HK-2 (cell line): ENCODE data around the gene SCN3A.

ENCODE experiments used
- DNase-seq: peaks from one replicate; pipeline ENCODE4 v3.0.0-alpha.2; 2018; ENCODE audit not compliant: unreplicated experiment

The SCN3A gene

GRCh38 chr2:165191096-165191728 is 12.6 kb downstream of the SCN3A start:
- DNase-seq: no peak

GRCh38 chr2:165185633-165186032 is 18.2 kb downstream of the SCN3A start:
- DNase-seq: no peak

GRCh38 chr2:165182029-165182428 is 21.8 kb downstream of the SCN3A start:
- DNase-seq: no peak

DNA sequence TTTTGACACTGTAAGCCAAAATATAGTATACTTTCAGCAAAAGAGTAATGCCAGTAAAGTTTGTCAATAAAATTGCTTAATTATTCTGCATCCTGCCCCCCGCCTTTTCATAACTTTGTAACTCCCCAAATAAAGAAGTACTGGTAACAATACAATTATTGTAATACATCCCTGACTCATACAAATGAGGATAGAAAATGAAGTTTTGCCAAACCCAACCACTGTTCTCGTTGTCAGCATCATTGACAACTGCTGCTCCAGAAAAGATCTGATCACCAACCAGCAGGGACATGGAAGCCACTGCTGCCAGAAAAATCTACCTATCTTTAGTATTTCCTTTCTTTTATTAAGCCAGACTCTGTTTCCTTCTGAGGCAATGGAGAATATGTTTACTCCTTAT is 27.1 kb downstream of the SCN3A start:
- DNase-seq: no peak

DNA sequence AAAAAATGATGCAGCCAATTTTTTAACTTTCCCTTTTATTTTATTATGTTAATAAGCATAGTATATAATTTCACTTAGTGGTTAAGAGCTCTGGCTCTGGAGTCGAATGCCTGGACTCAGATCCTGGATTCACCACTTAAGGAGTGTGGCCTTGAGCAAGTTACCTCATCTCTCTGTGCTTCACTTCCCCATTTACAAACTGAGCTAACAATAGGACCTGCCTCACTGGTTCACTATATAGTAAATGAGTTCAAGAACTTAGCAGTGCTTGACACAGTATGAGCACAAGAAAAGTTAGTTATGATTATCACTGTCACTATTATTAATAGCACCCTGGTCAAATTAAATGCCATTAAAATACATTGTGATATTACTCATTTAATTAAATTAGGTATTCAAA is 30.6 kb downstream of the SCN3A start:
- no peak for DNase-seq

DNA sequence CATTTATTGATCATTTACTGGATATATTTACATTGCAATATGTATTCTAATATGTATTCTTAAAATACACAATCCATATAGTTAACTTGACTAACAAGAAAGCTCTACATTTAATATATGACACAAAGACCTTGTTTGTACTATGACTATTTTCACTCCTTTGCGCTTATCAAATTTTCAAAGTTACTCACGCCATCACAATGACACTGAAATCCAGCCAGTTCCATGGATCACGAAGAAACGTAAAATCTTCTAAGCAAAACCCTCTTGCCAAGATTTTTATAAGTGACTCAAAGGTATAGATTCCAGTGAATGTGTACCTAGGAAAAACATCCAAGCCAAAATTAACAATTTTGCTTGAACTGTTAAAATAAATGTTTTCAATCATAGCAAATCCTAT is 39.6 kb downstream of the SCN3A start:
- no peak for DNase-seq

DNA sequence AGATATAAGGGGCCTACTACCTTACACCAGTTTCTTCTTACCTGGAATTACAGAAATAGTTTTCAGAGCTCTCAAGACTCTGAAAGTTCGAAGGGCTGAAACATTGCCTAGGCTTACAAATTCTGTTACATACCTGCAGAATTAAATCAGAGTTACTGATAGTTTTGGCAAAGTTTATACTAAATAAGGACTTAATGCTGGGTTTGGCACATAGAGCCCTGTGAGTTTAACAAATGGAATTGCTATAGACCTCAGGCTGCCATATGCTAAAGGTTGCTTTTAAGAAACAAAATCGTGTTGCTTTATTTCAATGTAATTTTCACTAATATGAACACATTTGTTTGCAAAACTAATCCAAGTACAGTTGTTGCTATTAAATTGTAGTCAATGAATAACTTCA is 40.1 kb downstream of the SCN3A start:
- no peak for DNase-seq

DNA sequence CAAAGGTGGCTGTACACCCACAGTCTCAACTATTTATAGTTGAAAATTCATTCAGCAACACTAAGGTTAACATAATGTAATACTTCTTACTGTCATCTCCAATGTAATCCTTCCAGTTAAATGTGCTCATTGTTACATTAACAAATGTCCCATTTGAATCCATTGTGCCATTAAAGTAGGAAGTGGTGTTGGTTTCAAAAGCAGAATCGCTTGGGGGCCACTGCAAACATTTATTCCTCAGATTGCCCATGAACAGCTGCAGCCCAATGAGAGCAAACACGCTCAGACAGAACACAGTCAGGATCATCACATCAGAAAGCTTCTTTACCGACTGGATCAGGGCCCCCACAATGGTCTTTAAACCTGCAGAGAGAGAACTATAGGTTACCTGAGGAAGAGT is 41.4 kb downstream of the SCN3A start:
- no peak for DNase-seq

DNA sequence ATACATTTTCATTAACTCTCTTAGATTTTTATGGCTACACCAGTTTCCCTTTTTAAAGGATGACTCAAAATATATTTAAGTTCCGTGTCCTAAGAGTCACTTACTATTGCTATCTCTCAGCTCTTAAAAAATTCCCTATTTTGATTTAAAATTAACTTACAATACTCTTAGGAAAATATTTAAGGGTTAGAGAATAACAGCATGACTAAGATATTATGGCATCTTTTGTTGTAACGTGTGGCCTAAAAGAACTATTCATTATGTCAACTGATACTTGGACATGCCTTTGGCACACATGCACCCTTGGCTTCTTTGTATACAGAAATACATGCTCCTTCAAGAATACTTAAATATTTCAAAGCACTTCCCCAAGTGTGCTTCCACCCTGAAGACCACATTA is 42.3 kb downstream of the SCN3A start:
- no peak for DNase-seq

DNA sequence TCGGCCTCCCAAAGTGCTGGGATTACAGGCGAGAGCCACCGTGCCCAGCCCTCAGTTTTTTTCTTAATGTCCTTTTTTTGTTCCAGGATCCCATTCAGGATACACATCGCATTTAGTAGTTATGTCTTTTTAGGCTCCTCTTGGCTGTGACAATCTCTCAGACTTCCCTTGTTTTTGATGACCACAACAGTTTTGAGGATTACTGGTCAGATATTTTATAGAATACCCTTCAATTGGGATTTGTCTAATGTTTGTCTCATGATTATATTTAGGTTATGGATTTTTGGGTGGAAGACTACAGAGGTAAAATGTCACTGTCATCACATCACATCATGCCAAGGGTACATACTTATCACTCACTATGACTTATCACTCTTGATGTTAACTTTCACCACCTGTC is 46.7 kb downstream of the SCN3A start:
- DNase-seq: no peak

GRCh38 chr2:165155152-165155551 is 48.7 kb downstream of the SCN3A start:
- no peak for DNase-seq

DNA sequence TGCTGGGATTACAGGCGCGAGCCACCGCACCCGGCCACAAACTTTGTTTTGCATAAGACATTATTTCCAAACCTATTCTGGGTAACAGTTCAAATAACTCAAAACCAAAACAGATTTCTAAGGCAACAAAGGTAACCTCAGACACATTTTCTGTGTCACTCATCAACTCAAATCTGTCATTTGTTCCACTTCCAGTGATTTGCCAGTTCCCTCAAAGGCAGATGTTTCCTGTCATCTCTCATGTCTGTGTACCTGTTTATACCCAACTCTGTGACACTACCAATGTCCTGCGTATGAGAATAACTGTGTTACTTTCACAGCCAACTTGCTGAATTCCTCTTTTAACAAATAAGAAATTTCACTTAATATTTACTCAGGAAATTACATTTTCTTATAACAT is 54.4 kb downstream of the SCN3A start:
- no peak for DNase-seq

DNA sequence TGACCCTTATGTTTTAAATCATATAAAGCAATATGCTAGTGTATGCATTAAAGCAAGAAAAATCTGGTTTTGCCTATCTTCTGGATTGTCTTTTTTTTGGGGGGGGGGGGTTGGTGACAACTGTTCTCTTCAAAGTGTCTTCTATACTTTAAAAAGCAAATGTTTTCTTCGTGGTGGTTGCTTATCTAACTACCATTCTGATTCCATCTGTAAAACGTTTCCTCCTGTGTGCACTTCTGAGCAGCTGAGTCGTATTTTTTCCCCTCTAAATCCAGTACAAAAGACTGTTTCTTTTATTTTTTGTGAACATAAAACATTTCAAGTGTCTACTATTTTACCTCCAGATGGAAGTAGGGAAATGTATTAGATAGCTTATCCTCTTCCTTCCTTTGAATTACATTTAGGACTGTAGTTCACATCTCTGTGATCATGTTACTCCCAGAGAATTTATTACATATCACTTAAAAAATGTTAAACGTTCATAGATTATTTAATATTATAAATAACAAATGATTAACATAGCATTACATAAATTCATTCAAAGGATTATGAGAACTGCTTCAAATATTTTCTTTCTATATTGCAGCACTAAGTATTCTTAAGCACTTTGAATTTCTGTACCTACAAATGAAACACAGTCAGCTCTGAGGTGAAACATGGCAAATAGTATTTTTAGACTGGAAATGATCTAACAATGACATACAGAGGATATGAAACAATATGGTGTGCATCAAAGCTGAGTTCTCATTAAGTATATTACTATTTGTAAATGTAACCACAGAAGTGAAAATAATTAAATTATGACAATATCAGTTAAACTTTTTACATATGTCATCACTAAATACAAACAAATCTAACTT is 56.4 kb downstream of the SCN3A start:
- DNase-seq: no peak

DNA sequence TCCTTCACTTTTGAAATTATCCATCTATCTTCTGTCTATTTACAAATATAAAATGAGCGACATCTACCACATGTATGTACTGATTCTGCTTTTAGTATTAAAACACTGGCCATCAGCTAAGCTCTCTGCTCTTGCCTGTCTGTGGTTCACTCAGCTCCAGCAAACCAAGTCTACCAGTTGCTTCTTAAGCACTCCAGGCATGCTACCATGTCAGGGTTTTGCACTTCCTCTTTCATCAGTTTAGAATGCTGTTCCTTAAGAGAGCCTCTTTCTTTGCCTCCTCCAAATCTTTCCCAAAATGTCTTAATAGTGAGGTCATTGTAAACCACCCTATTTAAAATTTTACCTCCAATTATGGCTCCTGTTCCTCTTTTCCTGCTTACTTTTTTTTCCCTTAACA is 59.5 kb downstream of the SCN3A start:
- no peak for DNase-seq

DNA sequence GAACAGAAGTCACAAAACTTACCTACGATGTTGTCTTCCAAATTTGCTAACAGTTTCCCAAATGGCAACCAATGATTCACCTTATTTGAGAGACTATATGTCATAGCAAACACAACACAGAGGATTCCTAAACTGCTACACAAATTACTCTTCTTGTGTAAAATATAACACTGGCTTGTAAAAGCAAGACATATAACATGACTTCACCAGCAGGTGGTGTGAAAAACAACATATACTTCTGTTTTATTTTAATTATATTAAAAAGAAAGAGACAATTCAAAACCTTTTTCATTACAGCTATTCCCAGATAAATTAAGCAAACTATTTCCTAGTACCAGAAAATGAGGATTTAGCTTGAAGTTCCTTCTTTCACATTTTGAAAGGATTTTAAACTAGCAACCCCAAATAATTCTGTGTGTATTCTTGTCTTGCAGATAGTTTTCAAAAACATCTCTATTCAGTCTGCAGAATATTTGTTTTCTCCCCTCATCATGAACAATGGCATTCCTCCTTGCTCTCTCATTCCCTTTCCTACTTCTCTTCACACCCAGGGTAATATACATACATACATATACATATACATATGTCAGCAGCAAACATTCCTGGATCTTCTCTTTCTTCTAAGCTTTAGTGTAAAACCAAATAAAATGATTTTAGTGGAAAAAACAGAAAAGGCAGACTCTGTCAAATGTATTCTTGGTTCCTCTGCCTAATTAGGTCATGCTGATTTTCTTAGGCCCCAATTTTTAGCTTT is 62.1 kb downstream of the SCN3A start:
- DNase-seq: no peak

DNA sequence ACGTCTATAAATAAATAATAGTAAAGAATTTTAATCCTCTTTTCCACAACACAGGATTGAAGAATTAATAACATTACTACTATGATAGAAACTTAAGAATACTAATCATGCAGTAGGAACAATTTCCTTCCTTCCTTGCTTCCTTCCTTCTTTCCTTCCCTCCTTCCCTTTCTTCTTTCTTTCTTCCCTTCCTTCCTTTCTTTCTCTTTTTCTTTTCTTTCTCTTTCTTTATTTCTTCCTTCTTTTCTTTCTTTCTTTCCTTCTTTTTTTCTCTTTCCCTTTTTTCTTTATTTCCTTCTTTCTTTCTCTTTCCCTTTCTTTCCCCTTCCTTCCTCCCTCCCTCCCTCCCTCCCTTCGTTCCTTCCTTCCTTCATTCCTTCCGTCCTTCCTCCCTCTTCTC is 77.6 kb downstream of the SCN3A start:
- DNase-seq: no peak

GRCh38 chr2:165122521-165122920 is 81.3 kb downstream of the SCN3A start:
- DNase-seq: no peak

DNA sequence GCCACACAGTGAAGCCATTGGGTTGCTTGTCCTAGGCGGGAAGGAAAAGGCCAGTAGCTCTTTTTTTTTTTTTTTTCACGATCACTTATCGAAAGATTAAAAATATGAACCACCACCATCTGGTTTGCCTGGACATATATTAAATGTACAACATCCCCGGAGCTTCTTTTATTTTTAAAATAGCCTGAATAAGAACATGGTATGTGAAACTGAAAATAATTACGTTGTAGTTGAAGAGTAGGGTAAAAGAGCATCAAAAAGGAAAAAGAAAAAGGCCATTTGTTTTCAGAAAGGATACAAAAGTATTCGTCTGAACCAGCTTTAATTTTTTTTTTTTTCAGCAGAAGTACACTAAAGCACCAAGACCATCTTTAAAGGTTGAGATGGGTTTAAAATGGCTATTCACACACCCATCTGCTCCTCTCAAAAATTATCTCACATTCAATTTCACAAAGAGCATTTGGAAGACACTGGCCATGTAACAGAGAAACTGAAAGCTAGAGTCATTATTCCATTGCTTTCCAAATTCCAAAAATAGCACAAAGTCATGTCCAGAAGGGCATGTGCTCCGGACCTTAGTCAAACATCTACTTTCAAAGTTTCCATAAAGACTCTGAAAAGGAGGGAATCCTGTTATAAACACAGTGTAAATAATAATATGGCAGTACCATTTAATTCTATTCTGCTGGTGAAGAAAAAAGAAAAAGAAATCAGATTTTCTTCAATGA is 82.9 kb downstream of the SCN3A start:
- DNase-seq: no peak

- no peak for DNase-seq
Measured at GRCh38 chr2:165115258-165115657, 88.6 kb downstream of the SCN3A start.

DNA sequence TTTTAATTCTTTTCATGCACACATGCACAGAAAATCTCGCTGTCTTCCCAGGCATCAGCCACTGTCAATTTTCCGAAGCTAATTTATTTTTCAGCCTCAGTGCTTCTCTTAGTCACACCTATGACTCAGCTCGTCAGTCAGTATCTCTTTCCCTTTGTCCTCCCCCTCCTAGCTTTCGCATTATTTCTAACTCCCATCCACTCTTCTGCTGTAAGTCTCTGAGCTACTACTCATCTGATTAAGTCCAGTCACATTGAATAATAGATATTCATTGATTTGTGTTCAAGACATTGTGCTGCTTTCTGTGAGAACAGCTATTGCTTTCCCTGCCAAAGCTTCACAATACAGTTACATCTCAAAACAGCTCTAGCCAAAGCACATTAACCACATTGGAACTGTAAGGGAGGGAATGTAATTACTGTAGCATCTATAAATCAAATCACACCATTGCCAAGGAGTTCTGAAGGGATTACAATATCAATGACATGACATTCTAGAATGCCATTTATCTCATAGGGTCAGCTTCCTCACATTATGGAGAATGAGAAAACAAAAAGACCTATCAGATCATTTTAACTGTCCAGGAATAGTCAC is 89.4 kb downstream of the SCN3A start:
- no peak for DNase-seq

GRCh38 chr2:165113414-165113813 is 90.4 kb downstream of the SCN3A start:
- DNase-seq: no peak

- DNase-seq: no peak
Measured at GRCh38 chr2:165112789-165113188, 91.1 kb downstream of the SCN3A start.
